H1 (cell line): ENCODE measurements around the gene AXIN2. TPM values are rescaled to one million over a fixed set of nuclear protein-coding genes. Genes with fewer than 3 reads are reported as not detected.
"Not testable (repeated sequence)": the region's sequence is repeated elsewhere in the genome, so short reads cannot be mapped to it uniquely, and the experiment has no call there.

Experiments
- CTCF ChIA-PET: fragments of 300-600 bp; sonication (Branson Sonifier 250); formaldehyde crosslinking; loops from one replicate; lab custom pipeline; 2021; ENCODE audit not compliant: partially characterized antibody; lab: Charles Lee
- POLR2A ChIA-PET: fragments of 300-600 bp; sonication (Branson Sonifier 250); formaldehyde crosslinking; loops from one replicate; lab custom pipeline; 2021; ENCODE audit warnings: inconsistent platforms; ENCODE audit not compliant: partially characterized antibody; lab: Charles Lee
- DNase-seq, 2 experiments: peaks; one replicate each; pipeline versions ENCODE4 v3.0.0 to v3.0.0-alpha.2; 2010 to 2022; ENCODE audit warnings: low spot score in 2 of 2, low read depth in 1 of 2, mixed read lengths in 1 of 2
- FAIRE-seq: peaks from 2 replicates; lab custom pipeline; 2011; peaks lifted over from hg19 to GRCh38; lab: Jason Lieb, UNC
- H2AFZ ChIP-seq: 2 replicates; pipeline ENCODE4 v1.8.1; 2012; ENCODE audit warnings: low read length, inconsistent platforms
- H2AK5ac ChIP-seq: 2 replicates; pipeline ENCODE4 v1.6.1; 2013; ENCODE audit warnings: low read depth, low read length
- H2BK120ac ChIP-seq: replicated peaks from 2 replicates; pipeline ENCODE3; 2013; ENCODE audit warnings: low read depth, low read length, inconsistent platforms
- H2BK12ac ChIP-seq: 2 replicates; pipeline ENCODE4 v1.6.1; 2013; ENCODE audit warnings: low read depth, low read length
- H2BK15ac ChIP-seq: 2 replicates; pipeline ENCODE4 v1.6.1; 2013; ENCODE audit warnings: low read length
- H2BK20ac ChIP-seq: 2 replicates; pipeline ENCODE4 v1.6.1; 2013; ENCODE audit warnings: low read length
- H2BK5ac ChIP-seq: 2 replicates; pipeline ENCODE4 v1.6.1; 2013; ENCODE audit warnings: low read depth, low read length
- H3K14ac ChIP-seq: 2 replicates; pipeline ENCODE4 v1.6.1; 2013; ENCODE audit warnings: inconsistent platforms; ENCODE audit not compliant: insufficient read length
- H3K18ac ChIP-seq: 2 replicates; pipeline ENCODE4 v1.6.1; 2013; ENCODE audit warnings: low read length; ENCODE audit errors: extremely low read depth
- H3K23ac ChIP-seq: 2 replicates; pipeline ENCODE4 v1.6.1; 2013; ENCODE audit warnings: inconsistent platforms; ENCODE audit not compliant: insufficient read length
- H3K23me2 ChIP-seq: 2 replicates; pipeline ENCODE4 v1.6.1; 2013; ENCODE audit warnings: low read depth, low read length
- H3K27ac ChIP-seq: 2 replicates; pipeline ENCODE4 v1.6.1; 2011; ENCODE audit warnings: low read depth, low read length, inconsistent platforms
- H3K27me3 ChIP-seq, 4 experiments: replicated peaks in 1 of 4; 1 replicate in 1 of 4; 2 replicates in 3 of 4; pipeline versions ENCODE4 v1.6.1 to v1.8.1; 2011 to 2013; ENCODE audit warnings: low read length in 3 of 4, mild to moderate bottlenecking in 3 of 4, inconsistent platforms in 2 of 4, mixed read lengths in 2 of 4, moderate library complexity in 1 of 4; ENCODE audit not compliant: control insufficient read depth in 3 of 4, insufficient read depth in 3 of 4; ENCODE audit errors: extremely low read depth in 1 of 4
- H3K36me3 ChIP-seq, 4 experiments: 2 replicates each; pipeline versions ENCODE4 v1.6.1 to v1.8.1; 2011 to 2013; ENCODE audit warnings: mild to moderate bottlenecking in 4 of 4, low read length in 3 of 4, moderate library complexity in 2 of 4, control low read depth in 1 of 4, inconsistent platforms in 1 of 4; ENCODE audit not compliant: insufficient read depth in 4 of 4, control insufficient read depth in 2 of 4
- H3K4ac ChIP-seq: replicated peaks from 2 replicates; pipeline ENCODE3; 2013; ENCODE audit warnings: low read length, low read depth, mixed read lengths, inconsistent platforms; ENCODE audit not compliant: insufficient read length
- H3K4me1 ChIP-seq, 4 experiments: replicated peaks in 1 of 4; 1 replicate in 1 of 4; 2 replicates in 3 of 4; pipeline versions ENCODE4 v1.6.1 to v1.8.1; 2011 to 2013; ENCODE audit warnings: low read length in 3 of 4, inconsistent platforms in 2 of 4, mixed read lengths in 1 of 4; ENCODE audit not compliant: insufficient read depth in 4 of 4, control insufficient read depth in 3 of 4
- H3K4me2 ChIP-seq, 2 experiments: 2 replicates each; pipeline versions ENCODE4 v1.6.1 to v1.8.1; 2011 to 2013; ENCODE audit warnings: low read depth in 2 of 2, low read length in 2 of 2, control low read depth in 1 of 2, inconsistent platforms in 1 of 2, mild to moderate bottlenecking in 1 of 2; ENCODE audit not compliant: insufficient read depth in 1 of 2
- H3K4me3 ChIP-seq, 4 experiments: fragments of 200-600, 300-600 bp in 1 of 4; sonication (generic), shearing (Covaris generic), sonication (Bioruptor Twin) in 1 of 4; 2 replicates each; pipeline versions ENCODE4 v1.5.1 to v1.8.1; 2011 to 2016; ENCODE audit warnings: low read length in 4 of 4, low read depth in 3 of 4, control low read depth in 2 of 4, inconsistent platforms in 2 of 4, mild to moderate bottlenecking in 2 of 4, mixed read lengths in 1 of 4, moderate library complexity in 1 of 4; ENCODE audit not compliant: insufficient read depth in 2 of 4; ENCODE audit errors: extremely low read depth in 1 of 4
- H3K56ac ChIP-seq: replicated peaks from 2 replicates; pipeline ENCODE3; 2013; ENCODE audit warnings: low read depth, mild to moderate bottlenecking, mixed read lengths, low read length, inconsistent platforms; ENCODE audit not compliant: insufficient read length
- H3K79me1 ChIP-seq: 2 replicates; pipeline ENCODE4 v1.6.1; 2013; ENCODE audit warnings: low read depth, low read length, control low read depth
- H3K79me2 ChIP-seq, 2 experiments: 2 replicates each; pipeline versions ENCODE4 v1.6.1 to v1.8.1; 2012 to 2013; ENCODE audit warnings: low read length in 2 of 2, mild to moderate bottlenecking in 2 of 2, inconsistent platforms in 1 of 2; ENCODE audit not compliant: insufficient read depth in 2 of 2, control insufficient read depth in 1 of 2
- H3K9ac ChIP-seq, 4 experiments: replicated peaks in 1 of 4; 1 replicate in 1 of 4; 2 replicates in 3 of 4; pipeline versions ENCODE4 v1.6.1 to v1.8.1; 2011 to 2013; ENCODE audit warnings: low read depth in 3 of 4, low read length in 3 of 4, control low read depth in 2 of 4, mild to moderate bottlenecking in 2 of 4, moderate library complexity in 2 of 4, inconsistent platforms in 1 of 4; ENCODE audit errors: extremely low read depth in 1 of 4
- H3K9me3 ChIP-seq, 2 experiments: 2 replicates each; pipeline versions ENCODE4 v1.6.1 to v1.8.1; 2012 to 2013; ENCODE audit warnings: mild to moderate bottlenecking in 2 of 2, moderate library complexity in 2 of 2, control low read depth in 1 of 2, inconsistent platforms in 1 of 2, low read depth in 1 of 2, low read length in 1 of 2, mixed read lengths in 1 of 2; ENCODE audit not compliant: insufficient read depth in 2 of 2
- H4K20me1 ChIP-seq, 2 experiments: replicated peaks in 1 of 2; 2 replicates each; pipeline versions ENCODE3 to v1.8.1; 2011 to 2013; ENCODE audit warnings: inconsistent platforms in 2 of 2, low read length in 2 of 2, mild to moderate bottlenecking in 1 of 2; ENCODE audit not compliant: insufficient read depth in 2 of 2, control insufficient read depth in 1 of 2
- H4K5ac ChIP-seq: 2 replicates; pipeline ENCODE4 v1.6.1; 2013; ENCODE audit warnings: low read length, low read depth, mixed read lengths, inconsistent platforms; ENCODE audit not compliant: insufficient read length
- H4K8ac ChIP-seq: 2 replicates; pipeline ENCODE4 v1.8.0; 2013; ENCODE audit warnings: mild to moderate bottlenecking, moderate library complexity, low read length, inconsistent platforms; ENCODE audit not compliant: insufficient read depth; ENCODE audit errors: extremely low read depth
- H4K91ac ChIP-seq: replicated peaks from 2 replicates; pipeline ENCODE3; 2013; ENCODE audit warnings: low read length, mixed read lengths, inconsistent platforms; ENCODE audit not compliant: insufficient read length
- CTCF ChIP-seq, 3 experiments: IDR thresholded peaks; 1 replicate in 2 of 3; 2 replicates in 1 of 3; pipeline versions ENCODE4 v1.5.1 to v1.6.1; 2011; ENCODE audit warnings: low read length in 3 of 3, mild to moderate bottlenecking in 3 of 3, inconsistent platforms in 2 of 3, low read depth in 1 of 3, moderate library complexity in 1 of 3; ENCODE audit not compliant: insufficient read depth in 1 of 3; ENCODE audit errors: control extremely low read depth in 1 of 3
- TAF1 ChIP-seq: IDR thresholded peaks from 2 replicates; pipeline ENCODE4 v1.6.1; 2011; ENCODE audit warnings: mild to moderate bottlenecking, low read depth, low read length
- WGBS, 2 experiments: shearing (Covaris generic) in 1 of 2; methylation state at CpG; one replicate each; pipeline versions ENCODE4 v1.1.6 to v1.1.7; 2013 to 2015; ENCODE audit warnings: low lambda C conversion rate in 2 of 2, mixed read lengths in 2 of 2, inconsistent platforms in 1 of 2, low coverage in 1 of 2, missing lambda C conversion rate in 1 of 2; ENCODE audit not compliant: insufficient replicate concordance in 2 of 2, insufficient coverage in 1 of 2, insufficient read length in 1 of 2; ENCODE audit errors: extremely low coverage in 1 of 2, missing lambda C conversion rate in 1 of 2; 5-methylcytosine and 5-hydroxymethylcytosine counted together
- polyA plus RNA-seq, 7 experiments: library from polyadenylated mRNA; depleted of rRNA in 3 of 7; stranded (reverse) in 5 of 7; unstranded in 2 of 7; fragments of >200 nt in 5 of 7; fragments of 200-250 nt in 2 of 7; gene quantifications; 1 replicate in 5 of 7; 2 replicates in 1 of 7; 4 replicates in 1 of 7; pipeline versions ENCODE4 v1.2.1 to v1.2.3, GENCODE V29; 2011 to 2013; ENCODE audit warnings: missing spikeins in 2 of 7, mixed read lengths in 2 of 7
- total RNA-seq: library from RNA; stranded (reverse); fragmentation: NEBNext Ultra II Directional; extraction: Animal tissue kit (Norgen Biotek cat#: 25700); gene quantifications from 2 replicates; pipeline ENCODE4 v1.2.1, GENCODE V29; 2021

Gene AXIN2
- total and polyA plus RNA-seq, 2 of the 8 experiments (the other 6 are each of a cell fraction or from before 2014, with no cell fraction given), result 17.7 to 33.4 TPM

DNA sequence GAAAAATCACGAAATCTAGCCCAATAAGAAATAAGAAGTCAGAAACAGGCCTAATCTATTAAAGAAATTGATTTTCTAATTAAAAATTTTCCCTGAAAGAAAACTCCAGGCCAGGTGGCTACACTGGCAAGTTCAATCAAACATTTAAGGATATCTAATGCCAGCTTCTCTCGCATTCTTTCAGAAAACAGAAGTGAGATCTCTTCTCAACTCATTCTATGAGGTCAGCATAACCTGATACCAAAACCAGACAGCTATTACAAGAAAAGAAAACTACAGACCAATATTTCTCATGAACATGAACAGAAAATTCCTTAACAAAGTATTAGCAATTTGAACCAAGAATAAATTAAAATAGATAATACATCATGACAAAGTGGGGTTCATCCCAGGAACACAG lies 52.4 kb downstream of the AXIN2 start (continued):
- TF ChIP-seq CTCF (IDR thresholded peaks at IDR 0.05; ENCODE audit: control extremely low read depth in 1 of 3, insufficient read depth in 1 of 3, low read depth in 1 of 3, low read length in 3 of 3), result no peak
- no peak for TF ChIP-seq TAF1

DNA sequence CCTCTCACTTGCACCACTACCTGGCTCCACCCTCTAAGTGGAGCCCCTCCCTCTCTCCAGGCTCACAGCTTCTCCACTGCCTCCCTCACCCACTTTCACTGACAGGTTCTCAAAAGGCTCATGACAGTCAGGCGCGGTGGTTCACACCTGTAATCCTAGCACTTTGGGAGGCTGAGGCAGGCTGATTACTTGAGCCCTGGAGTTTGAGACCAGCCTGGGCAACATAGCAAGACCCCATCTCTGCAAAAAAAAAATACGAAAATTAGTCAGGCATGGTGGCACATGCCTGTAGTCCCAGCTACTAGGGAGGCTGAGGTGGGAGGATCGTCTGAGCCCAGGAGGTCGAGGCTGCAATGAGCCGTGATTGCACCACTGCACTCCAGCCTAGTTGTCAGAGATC lies 56.8 kb downstream of the AXIN2 start:
- POLR2A ChIA-PET, H3K9me3 ChIP-seq, H3K4me3 ChIP-seq, H4K20me1 ChIP-seq, DNase-seq, H3K9ac ChIP-seq, CTCF ChIA-PET, H3K4ac ChIP-seq, H2BK5ac ChIP-seq, H3K36me3 ChIP-seq, FAIRE-seq, H3K79me2 ChIP-seq, H2BK120ac ChIP-seq, H2BK12ac ChIP-seq, H3K23me2 ChIP-seq, H3K27ac ChIP-seq, H3K14ac ChIP-seq, H3K18ac ChIP-seq, H3K4me2 ChIP-seq, H3K4me1 ChIP-seq, H2BK15ac ChIP-seq, H2AFZ ChIP-seq, H2AK5ac ChIP-seq, H3K56ac ChIP-seq, H3K23ac ChIP-seq, H3K27me3 ChIP-seq, H4K91ac ChIP-seq, H2BK20ac ChIP-seq, H4K8ac ChIP-seq, H3K79me1 ChIP-seq, H4K5ac ChIP-seq: not testable (repeated sequence)
- WGBS, 2 experiments, result 80% methylated on average over 6 of the region's 6 CpGs; no CpG with 5 or more reads in 1 of the 2 experiments
